ENCODE measurements around the gene TIMM17A. TPM values are rescaled to one million over a fixed set of nuclear protein-coding genes. Genes with fewer than 3 reads are reported as not detected.

TIMM17A gene
- total and polyA plus RNA-seq, 2 of the 8 experiments (the other 6 are each of a cell fraction or from before 2014, with no cell fraction given): 30.3 to 57.1 TPM

DNA sequence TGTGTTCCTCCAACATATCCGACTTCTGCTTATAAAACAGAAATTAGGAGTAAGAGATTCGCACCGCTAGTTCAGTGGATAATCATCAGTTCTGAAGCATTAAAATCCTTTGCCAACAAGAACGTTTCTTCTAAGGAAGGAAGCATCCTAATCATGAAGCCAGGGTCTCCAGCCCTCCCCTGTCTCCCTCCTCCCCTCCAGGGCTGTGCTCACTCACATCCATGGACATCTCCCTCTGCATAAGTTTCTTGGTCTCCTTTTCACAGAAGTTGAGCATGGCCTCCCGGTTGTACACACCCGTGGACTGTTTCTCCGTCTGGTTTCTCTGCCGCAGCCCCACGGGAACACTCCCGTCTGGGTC, 9.5 kb upstream of the TIMM17A start (continued):
- TF ChIP-seq CTBP2 (IDR thresholded peaks at IDR 0.05; ENCODE audit: borderline replicate concordance, insufficient read depth, insufficient read length, low read length) (no peak), TEAD4 (IDR thresholded peaks at IDR 0.05; ENCODE audit: low read depth, low read length) (no peak), EGR1 (IDR thresholded peaks at IDR 0.05; ENCODE audit: borderline replicate concordance, low read depth, low read length) (no peak), ASH2L (IDR thresholded peaks at IDR 0.05; ENCODE audit: low read length) (no peak)
- TF ChIP-seq, protein P1, sequence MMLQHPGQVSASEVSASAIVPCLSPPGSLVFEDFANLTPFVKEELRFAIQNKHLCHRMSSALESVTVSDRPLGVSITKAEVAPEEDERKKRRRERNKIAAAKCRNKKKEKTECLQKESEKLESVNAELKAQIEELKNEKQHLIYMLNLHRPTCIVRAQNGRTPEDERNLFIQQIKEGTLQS (IDR thresholded peaks at IDR 0.05; ENCODE audit: insufficient read depth, low read depth, low read length): no peak
